DND-41 (cell line): ENCODE results near the gene TLR5.

ENCODE experiments used
- EZH2 ChIP-seq: IDR thresholded peaks from 3 replicates; pipeline ENCODE4 v1.6.1; 2012; ENCODE audit warnings: borderline replicate concordance, low read depth, mild to moderate bottlenecking, moderate library complexity, low read length, inconsistent platforms; ENCODE audit not compliant: severe bottlenecking
- TF ChIP-seq, protein P1 (sequence below): IDR thresholded peaks from 2 replicates; pipeline ENCODE4 v1.5.1; 2012; ENCODE audit warnings: borderline replicate concordance, low read length, moderate library complexity, mild to moderate bottlenecking; ENCODE audit not compliant: poor library complexity, severe bottlenecking; ENCODE audit errors: extremely low read depth

GRCh38 chr1:223146745-223147144 lies 3.7 kb upstream of the TLR5 start:
- TF ChIP-seq, protein P1, sequence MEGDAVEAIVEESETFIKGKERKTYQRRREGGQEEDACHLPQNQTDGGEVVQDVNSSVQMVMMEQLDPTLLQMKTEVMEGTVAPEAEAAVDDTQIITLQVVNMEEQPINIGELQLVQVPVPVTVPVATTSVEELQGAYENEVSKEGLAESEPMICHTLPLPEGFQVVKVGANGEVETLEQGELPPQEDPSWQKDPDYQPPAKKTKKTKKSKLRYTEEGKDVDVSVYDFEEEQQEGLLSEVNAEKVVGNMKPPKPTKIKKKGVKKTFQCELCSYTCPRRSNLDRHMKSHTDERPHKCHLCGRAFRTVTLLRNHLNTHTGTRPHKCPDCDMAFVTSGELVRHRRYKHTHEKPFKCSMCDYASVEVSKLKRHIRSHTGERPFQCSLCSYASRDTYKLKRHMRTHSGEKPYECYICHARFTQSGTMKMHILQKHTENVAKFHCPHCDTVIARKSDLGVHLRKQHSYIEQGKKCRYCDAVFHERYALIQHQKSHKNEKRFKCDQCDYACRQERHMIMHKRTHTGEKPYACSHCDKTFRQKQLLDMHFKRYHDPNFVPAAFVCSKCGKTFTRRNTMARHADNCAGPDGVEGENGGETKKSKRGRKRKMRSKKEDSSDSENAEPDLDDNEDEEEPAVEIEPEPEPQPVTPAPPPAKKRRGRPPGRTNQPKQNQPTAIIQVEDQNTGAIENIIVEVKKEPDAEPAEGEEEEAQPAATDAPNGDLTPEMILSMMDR = no peak
- no peak for TF ChIP-seq EZH2
